Adipose tissue (tissue), 3 donors: ENCODE data around the gene EFTUD2. TPM values are rescaled to one million over a fixed set of nuclear protein-coding genes. Genes with fewer than 3 reads are reported as not detected.

Experiments
- H3K27ac ChIP-seq: one replicate; pipeline ENCODE4 v1.5.1; 2013; ENCODE audit warnings: low read depth, low read length
- WGBS, 3 donors: extraction: QIAGEN DNeasy Blood & Tissue Kit; methylation state at CpG; one replicate each; pipeline ENCODE4 v1.1.7; 2013; 5-methylcytosine and 5-hydroxymethylcytosine counted together
- polyA plus RNA-seq, 3 donors: library from polyadenylated mRNA; stranded (reverse); fragments of 200-250 nt; gene quantifications; one replicate each; pipeline ENCODE4 v1.2.3, GENCODE V29; 2013
- donor health status: healthy with polysubstance abuse.
- donor health status: Bipolar disorder and iron deficiency.
- donor health status: healthy.

EFTUD2 gene
- polyA plus RNA-seq, 3 donors = 18.7 to 45.7 (median 23.8) TPM

DNA sequence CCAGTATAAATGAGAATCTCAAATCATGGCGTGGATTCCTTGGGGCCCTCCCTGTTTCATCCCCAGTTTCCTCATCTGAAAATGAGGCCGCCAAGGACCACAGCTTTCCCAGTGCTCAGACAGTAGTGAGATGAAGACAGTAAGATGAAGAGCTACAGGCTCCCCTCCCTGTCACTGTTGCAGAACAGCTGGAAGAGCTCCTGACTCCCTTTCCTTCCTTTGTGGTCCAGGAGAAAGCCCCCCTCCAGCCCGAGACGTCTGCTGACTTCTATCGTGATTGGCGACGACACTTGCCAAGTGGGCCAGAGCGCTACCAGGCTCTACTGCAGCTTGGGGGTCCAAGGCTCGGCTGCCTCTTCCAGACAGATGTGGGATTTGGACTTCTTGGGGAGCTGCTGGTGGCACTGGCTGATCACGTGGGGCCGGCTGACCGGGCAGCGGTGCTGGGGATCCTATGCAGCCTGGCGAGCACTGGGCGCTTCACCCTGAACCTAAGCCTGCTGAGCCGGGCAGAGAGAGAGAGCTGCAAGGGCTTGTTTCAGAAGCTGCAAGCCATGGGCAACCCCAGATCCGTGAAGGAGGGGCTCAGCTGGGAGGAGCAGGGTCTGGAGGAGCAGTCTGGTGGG lies 3.0 kb upstream of the EFTUD2 start:
- H3K27ac ChIP-seq = no peak overlapping the region
- WGBS, 3 donors = 81 to 87% (median 86%) methylated on average over 17 of the region's 17 CpGs

DNA sequence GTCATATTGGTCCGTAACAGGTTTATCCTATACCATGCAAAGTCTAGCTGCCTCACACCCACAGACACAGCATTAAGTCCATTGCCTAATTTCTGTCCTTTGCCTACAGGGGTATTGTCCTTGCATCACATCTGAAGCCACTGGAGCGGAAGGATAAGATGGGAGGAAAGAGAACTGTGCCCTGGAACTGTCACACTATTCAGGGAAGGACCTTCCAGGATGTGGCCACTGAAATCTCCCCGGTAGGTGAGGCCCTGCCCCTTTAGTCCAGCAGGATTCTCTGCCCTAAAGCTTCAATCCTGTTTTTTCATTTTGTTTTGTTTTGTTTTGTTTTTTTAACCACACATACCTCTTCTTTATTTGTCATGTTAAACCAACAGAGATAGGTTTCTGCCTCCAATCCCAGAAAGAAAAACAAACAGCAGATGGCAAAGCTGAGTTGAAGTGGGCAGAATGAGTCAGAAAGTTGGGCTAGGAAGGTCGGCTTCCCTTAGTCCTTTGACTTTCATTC lies 2.2 kb upstream of the EFTUD2 start:
- no peak overlapping the region for H3K27ac ChIP-seq
- WGBS, 3 donors = 52 to 81% (median 61%) methylated on average over 4 of the region's 4 CpGs

DNA sequence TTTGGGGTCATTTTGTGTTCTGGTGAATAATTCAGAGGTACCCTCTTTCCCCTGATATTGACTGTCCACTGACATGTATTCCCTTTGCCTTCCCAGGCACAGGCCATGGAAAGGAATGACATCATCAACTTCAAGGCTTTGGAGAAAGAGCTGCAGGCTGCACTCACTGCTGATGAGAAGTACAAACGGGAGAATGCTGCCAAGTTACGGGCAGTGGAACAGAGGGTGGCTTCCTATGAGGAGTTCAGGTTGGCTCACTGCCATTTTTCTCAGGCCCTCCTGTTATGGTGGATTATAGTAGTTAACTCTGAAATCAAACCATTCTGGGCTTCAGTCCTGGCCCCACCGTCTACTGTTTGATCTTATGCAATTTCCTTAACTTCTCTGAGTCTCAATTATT lies 1.6 kb upstream of the EFTUD2 start:
- H3K27ac ChIP-seq = no peak overlapping the region
- WGBS, 3 donors = 16 to 26% (median 16%) methylated on average over 3 of the region's 3 CpGs

DNA sequence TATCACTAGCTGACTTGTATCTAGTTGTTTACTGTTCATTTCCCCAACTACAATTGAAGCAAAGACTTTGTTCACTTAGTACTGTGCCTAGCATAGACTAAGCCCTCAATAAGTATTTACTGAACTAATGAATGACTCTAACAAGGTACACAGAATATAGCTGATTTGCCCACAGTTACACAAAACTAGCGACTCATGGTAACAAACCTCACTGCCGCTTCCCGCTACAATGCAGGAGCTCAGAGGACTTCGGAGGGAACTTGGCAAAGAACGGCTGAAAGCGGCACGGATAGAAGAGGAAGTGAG lies 524 bp downstream of the EFTUD2 start:
- peak overlapping the region; percentile 36 for H3K27ac ChIP-seq
- 0 to 1% (median 0%) methylated on average over 7 of the region's 7 CpGs for WGBS, 3 donors

DNA sequence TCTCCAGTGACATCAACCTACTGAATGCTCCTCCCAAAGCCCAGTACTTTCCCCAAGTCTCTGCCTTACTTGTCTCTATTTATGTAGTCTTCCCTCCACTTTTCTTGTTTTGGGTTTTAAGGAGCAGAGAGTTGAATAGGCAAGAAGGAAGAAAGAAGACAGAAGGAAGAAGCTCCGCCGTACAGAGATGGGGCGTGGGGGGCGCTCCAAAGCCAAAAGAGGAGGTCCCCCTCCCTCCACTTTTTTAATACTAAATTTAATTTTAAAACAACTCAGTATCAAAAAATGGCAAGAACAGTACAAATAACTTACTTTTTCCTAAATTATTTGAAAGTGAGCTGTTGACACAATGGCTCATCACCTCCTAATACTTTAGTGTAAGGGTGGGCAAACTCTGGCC lies 4.6 kb downstream of the EFTUD2 start:
- no peak overlapping the region for H3K27ac ChIP-seq
- 85 to 97% (median 95%) methylated on average over 4 of the region's 4 CpGs for WGBS, 3 donors

DNA sequence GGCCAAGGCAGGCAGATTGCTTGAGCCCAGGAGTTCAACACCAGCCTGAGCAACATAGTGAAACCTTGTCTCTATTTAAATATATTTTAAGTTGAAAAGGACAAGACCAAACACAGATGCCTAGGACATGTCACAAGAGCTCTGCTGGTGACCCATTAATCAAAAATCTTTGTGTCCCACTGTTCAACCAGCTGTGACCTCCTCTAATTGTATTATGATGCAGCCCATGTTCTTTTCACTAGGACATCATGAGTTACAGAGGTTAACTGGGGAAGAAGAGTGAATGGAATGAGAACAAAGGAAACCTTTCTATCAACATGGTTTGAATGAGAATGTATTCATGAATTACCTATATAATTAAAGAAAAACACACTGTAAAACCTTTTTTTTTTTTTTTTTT lies 7.0 kb downstream of the EFTUD2 start:
- H3K27ac ChIP-seq = no peak overlapping the region

DNA sequence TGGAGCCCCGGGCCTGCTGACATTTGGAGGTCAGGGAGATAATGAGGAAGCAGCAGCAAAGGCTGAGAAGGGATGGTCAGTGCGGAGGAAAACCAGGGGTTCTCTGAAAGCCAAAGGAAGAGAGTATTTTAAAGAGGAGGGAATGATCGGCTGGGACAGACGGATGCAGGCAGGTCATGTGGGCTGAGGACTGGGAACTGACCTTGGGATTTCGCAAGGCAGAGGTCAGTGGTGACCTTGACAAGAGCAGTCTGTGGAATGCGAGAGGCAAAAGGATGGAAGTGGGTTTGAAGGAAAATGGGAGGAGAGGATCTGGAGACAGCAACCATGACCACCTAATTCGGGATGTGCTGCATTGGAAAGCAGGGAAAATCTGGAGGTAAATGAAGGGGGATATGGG lies 10.2 kb downstream of the EFTUD2 start:
- 48 to 71% (median 68%) methylated on average over 7 of the region's 7 CpGs for WGBS, 3 donors
- no peak overlapping the region for H3K27ac ChIP-seq

DNA sequence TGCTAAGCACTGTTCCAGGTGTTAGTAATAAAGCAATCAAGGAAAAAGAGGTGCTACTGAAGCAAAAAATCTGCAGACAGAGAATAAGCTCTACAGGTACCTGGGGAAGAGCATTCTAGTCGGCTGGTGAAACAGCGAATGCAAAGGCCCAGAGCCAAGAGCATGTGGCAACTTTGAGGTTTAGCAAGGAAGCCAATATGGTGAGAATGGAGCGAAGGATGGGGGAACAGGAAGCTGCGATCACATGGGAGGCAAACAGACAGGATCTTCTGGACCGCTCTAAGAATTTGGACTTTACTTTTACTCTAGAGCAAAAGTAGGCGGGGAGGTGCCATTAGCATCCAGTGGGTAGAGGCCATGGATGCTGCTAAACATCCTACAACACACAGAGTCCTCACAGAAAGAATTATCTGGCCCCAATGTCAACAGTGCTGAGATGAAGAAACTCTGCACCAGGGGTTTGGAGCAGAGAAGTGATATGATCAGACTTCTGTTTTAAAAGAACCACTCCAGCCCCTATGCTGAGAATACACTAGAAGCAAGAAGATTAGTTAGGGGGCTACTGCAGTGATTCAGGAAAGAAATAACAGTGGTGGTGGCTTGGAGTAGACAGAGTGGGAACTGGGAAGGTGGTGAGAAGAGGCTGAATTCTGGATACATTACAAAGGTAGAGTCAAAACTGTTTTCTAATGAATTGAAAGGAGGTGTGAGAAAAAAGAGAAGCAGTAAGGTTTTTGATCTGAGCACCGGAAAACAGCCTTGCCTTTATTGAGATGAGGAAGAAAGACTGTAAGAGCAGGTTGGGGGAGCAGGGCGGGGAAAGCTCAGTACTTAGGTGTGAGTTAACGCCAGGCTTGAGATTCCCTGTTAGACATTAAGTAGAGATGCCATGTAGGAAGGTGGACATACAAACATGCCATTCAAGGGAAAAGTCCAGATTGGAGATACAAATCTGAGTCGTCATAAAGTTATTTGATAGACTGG lies 11.0 kb downstream of the EFTUD2 start:
- 54 to 82% (median 54%) methylated on average over 10 of the region's 10 CpGs for WGBS, 3 donors
- no peak overlapping the region for H3K27ac ChIP-seq

DNA sequence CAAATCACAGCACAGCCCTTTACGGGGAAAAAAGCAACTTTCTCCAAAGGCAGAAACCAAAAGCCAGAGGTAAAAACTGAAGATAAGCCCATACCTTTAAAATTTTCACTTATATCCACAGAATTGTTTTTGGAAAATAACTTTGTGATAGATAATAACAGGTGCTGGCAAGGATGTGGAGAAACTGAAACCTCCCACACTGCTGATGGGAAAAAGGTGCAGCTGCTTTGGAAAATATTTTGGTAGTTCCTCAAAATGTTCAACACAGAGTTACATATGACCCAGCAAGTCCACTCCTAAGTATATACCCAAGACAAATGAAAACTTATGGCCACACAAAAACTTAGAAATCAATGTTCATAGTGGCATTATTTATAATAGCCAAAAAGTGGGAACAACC lies 12.2 kb downstream of the EFTUD2 start:
- 78 to 87% (median 81%) methylated on average over 1 of the region's 1 CpG for WGBS, 3 donors
- no peak overlapping the region for H3K27ac ChIP-seq

DNA sequence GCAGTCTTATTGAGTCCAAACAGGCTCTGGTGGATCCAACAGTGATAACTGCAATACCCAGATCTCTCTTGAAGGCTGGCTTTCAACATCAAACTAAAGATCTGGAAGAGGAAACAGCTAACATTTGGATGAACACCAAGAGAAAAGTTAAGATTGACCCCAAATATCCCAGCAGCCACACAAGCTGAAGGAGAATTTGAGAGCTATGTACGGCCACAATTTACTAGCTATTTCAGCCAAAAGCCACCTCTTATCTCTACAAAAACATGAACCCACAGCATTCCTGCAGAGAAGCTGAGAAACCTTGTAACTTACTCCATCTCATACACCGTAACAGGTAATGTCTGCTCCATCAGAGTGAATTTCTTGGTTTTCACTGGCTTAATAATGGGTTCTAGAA lies 14.3 kb downstream of the EFTUD2 start:
- 92 to 97% (median 95%) methylated on average over 2 of the region's 2 CpGs for WGBS, 3 donors
- H3K27ac ChIP-seq = no peak overlapping the region

DNA sequence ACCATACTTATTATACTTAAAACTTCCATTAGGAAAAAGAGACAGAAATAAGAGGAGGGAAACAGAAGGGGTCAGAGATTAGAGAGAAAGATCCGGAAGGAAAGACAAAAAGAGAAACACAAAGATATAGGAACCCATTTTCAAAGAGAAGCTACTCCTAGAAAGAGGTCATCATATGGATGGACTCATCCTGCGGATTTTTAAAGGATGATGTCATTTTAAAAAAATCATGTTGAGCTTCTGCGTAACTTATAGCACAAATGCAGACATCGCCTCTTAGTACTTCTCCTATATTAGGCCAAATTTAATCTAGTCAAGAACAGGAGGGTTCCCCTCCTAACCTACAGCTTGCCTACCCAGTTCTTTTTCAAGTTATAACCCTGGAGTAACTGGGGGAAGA lies 18.1 kb downstream of the EFTUD2 start:
- WGBS, 3 donors = 87 to 89% (median 87%) methylated on average over 4 of the region's 4 CpGs

DNA sequence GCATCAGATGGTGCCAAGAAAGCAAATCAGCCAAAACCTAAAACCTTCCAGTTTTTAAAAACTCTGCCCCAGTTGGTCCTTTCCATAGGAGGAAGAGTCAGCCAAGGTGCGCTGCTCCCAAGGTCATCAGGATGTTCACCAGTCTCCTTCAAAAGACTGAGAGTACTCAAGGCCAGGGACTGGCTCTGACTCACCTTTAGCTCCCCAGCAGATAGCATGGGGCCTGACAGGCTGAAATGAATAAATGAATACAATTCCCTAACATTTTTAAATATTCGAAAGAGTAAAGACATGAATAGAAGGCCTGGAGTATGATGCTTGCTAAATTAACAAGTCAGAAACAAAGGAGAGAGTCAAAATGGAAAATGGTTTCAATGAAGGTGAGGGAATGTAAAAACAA lies 19.2 kb downstream of the EFTUD2 start:
- no peak overlapping the region for H3K27ac ChIP-seq
- WGBS, 3 donors = 78 to 99% (median 96%) methylated on average over 2 of the region's 2 CpGs

More for the DNA sequence above, 18.1 kb downstream of the EFTUD2 start:
- H3K27ac ChIP-seq = no peak overlapping the region

DNA sequence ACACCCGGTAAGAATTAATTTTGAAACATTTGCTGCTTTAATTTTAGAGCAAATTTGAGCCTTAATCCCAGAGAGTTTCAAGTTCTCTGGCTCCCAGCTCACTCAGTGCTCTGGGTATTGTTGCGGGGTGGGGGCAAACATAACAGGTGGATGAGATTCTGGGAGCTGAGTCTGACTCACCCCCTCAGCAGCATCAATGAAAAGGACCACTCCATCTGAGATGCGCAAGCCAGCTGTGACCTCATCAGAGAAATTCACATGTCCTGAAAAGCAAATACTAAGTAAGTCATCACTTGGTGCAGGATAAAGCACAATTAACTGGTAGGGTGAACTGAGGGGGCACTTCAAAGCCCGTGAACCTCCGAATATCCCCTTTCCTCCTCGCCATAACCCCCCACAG lies 19.9 kb downstream of the EFTUD2 start:
- WGBS, 3 donors = 90 to 94% (median 94%) methylated on average over 6 of the region's 6 CpGs
- no peak overlapping the region for H3K27ac ChIP-seq

DNA sequence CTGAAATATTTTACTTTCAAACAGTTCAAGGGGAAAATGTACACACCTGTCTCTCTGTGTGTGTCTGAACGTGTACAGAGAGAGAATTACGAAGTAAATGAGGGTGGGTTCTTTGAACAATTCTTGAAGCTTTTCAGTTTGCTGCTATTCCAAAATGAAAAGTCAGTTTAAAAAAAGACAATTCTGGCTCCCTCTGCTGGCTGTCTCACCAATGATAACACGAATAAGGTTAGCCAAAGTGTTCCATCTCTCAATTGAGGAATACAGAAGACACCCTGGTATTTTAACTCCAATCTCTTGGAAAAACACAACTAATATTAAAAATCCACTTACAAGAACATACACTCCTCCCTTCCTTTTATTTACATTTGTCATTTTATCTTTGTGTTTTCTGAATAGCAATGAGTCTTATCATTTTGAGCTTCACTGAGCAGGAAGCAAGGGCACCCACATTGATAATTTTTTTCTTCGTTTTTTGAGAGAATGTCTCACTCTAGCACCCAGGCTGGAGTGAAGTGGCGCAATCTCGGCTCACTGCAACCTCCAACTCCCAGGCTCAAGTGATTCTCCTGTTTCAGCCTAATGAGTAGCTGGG lies 20.5 kb downstream of the EFTUD2 start:
- no peak overlapping the region for H3K27ac ChIP-seq
- WGBS, 3 donors = 54 to 58% (median 55%) methylated on average over 6 of the region's 6 CpGs

DNA sequence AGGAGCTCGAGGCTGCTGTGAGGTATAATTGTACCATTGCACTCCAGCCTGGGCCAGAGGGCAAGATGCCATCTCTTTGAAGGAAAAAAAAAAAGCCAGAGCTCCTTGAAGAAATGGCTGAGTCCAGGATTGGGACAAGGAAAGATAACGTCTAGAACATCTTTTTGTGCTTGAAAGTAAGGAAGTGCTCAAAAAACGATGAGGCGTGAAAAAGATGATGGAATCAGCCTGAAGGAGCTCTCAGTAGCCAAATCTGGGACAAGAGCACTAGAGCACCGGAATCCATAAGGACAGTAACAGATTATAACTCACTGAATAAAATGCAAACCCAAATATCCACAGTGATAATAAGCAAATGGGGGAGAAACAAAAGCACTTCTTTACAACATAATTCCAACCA lies 22.1 kb downstream of the EFTUD2 start:
- WGBS, 3 donors = 85 to 89% (median 88%) methylated on average over 5 of the region's 5 CpGs
- no peak overlapping the region for H3K27ac ChIP-seq

DNA sequence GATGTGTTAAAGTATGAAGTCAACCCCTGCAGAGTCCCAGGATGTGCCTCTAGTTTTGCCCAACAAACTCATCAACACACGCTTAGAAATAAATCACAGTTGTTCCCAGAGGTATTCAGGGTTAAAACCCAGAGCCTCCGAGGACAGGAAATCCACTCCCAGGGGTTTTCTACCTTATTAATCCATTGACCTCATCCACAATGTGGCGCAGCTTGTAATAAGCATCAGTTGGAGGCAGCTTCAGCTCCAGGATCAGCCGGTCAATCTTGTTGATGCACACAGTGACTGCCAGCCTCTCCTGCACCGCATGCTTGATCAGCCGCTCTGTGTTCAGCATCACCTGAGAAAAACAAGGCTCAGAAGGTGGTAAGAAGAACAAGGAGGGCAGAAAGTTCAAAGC lies 23.5 kb downstream of the EFTUD2 start:
- 93 to 94% (median 93%) methylated on average over 6 of the region's 6 CpGs for WGBS, 3 donors
- no peak overlapping the region for H3K27ac ChIP-seq

DNA sequence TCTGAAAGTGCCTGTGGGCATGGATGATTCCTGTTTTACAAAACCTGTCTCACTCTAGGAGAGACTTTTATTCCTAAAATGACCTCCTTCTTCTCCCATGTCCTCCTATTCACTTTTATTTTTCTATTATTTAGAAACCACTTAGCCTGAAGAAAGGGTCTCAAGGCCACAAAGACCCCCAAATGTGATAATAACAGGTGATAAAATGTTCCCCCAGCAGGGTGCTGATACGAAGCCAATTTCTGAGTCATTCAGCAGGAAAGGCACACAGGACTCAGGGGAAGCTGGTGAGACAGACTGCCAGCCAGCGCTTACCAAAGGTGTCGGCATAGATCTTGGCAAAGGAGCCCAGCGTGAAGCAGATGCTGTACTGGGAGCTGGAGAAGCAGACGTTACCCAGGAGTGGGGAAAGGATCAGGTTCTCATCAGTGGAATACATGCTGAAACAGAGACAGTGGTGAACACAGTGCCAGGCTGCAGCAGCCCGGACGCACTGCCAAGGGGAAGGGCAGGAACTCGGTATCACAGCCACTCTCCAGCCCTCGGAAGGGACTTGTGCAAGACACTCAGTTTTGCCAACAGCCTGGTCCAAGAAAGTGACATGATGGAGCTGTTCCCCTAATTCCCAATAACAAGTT lies 27.0 kb downstream of the EFTUD2 start:
- H3K27ac ChIP-seq = no peak overlapping the region

DNA sequence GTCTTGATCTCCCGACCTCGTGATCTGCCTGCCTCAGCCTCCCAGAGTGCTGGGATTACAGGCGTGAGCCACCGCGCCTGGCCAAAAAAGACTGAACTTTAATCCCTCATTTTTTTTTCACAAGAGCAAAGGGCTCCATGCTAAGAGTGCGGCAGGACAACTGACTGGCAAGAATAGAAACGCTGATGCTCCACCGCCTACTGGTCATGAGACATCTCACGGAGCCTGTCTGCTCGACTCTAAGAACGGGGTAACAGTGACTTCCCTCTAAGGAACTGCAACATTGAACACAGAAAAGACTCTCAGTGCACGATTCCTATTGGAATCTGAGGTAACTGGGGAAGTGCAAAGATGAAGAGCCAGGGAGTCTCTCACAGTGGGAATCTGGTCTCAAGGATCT lies 27.7 kb downstream of the EFTUD2 start:
- H3K27ac ChIP-seq = no peak overlapping the region
- WGBS, 3 donors = 95 to 96% (median 96%) methylated on average over 12 of the region's 12 CpGs

More for the DNA sequence above, 27.0 kb downstream of the EFTUD2 start:
- whole genome bisulfite sequencing, 3 donors = 71 to 84% (median 71%) methylated on average over 9 of the region's 9 CpGs

DNA sequence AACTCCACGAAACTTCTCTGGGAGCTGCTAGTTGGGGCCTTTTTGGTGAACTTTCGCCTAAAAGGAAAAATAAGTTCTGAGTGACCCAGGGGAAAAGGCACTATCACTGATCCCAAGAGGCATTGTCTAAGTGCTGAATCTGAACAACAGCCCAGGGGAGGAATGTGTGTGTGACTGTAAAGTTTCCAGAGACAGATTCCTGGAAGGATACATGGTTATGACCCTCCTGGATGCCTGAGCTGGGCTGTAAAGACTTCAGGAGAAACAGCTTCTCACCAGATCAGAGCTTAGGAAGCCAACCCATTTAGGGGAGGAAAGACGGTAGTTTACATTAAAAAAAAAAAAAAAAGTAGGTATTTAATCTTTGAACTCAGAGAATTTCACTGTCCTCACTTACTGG lies 31.4 kb downstream of the EFTUD2 start:
- 80 to 87% (median 84%) methylated on average over 3 of the region's 3 CpGs for WGBS, 3 donors
- H3K27ac ChIP-seq = no peak overlapping the region
